ENCODE data around the gene MED17.

DNA sequence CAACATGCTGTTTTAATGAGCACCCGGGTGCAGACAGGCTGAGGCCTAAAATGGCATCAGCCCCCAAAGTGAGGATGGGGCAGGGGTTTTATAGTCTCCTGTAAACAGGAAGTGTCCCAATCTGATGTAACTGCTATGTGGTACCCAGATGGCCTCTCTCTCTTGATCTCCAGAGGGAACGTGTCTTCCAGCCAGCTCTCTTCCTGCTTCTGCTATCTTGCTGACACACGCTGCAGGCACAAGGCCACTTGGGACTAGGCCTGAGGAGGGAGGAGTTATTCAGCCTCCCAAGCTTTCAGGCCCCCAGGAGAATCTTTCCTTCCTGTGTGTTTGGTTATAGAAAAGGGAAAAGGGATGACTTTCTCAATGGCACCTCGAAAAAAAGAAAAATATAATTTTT lies 77.7 kb downstream of the MED17 start:
- TF ChIP-seq FOXK2 (IDR thresholded peaks at IDR 0.05) (no peak), SUZ12 (IDR thresholded peaks at IDR 0.05) (no peak), NFRKB (IDR thresholded peaks at IDR 0.05) (no peak), FOXM1 (IDR thresholded peaks at IDR 0.05; ENCODE audit: borderline replicate concordance) (no peak), BHLHE40 (IDR thresholded peaks at IDR 0.05; ENCODE audit: borderline replicate concordance) (no peak), SP1 (IDR thresholded peaks at IDR 0.05) (no peak), LEF1 (IDR thresholded peaks at IDR 0.05; ENCODE audit: borderline replicate concordance) (no peak), TARDBP (IDR thresholded peaks at IDR 0.05) (no peak), HDGF (IDR thresholded peaks at IDR 0.05; ENCODE audit: borderline replicate concordance) (no peak), ARNT (IDR thresholded peaks at IDR 0.05) (no peak), FOXA1 (IDR thresholded peaks at IDR 0.05) (no peak), ELF4 (IDR thresholded peaks at IDR 0.05) (no peak), ZNF384 (IDR thresholded peaks at IDR 0.05) (no peak)
- TF ChIP-seq, protein P1, sequence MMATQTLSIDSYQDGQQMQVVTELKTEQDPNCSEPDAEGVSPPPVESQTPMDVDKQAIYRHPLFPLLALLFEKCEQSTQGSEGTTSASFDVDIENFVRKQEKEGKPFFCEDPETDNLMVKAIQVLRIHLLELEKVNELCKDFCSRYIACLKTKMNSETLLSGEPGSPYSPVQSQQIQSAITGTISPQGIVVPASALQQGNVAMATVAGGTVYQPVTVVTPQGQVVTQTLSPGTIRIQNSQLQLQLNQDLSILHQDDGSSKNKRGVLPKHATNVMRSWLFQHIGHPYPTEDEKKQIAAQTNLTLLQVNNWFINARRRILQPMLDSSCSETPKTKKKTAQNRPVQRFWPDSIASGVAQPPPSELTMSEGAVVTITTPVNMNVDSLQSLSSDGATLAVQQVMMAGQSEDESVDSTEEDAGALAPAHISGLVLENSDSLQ (IDR thresholded peaks at IDR 0.05), result no peak
